ENCODE measurements around the gene VAMP4. TPM values are rescaled to one million over a fixed set of nuclear protein-coding genes. Genes with fewer than 3 reads are reported as not detected.
"Not testable (repeated sequence)": the region's sequence is repeated elsewhere in the genome, so short reads cannot be mapped to it uniquely, and the experiment has no call there.

Gene VAMP4
- total RNA-seq, 4 donors from 2014 or later, result 3.5 to 11.4 (median 6.3) TPM

GRCh38 chr1:171739656-171740055, 2.2 kb downstream of the VAMP4 start:
- DNase-seq, result no peak
- WGBS, 2 donors, result 51 to 55% methylated on average over 2 of the region's 2 CpGs
- Histone ChIP-seq H3K4me1 (peaks cover 15 to 40% (median 27%) of the 10 kb centered on the region in 3 donors), H3K36me3 (peaks cover 0 to 36% (median 8%) of the 10 kb centered on the region in 3 donors), H3K27ac (no peak overlapping the region), H3K9me3 (no peaks in the 10 kb centered on the region), H3K4me3 (no peak overlapping the region), H3K27me3 (no peaks in the 10 kb centered on the region)
- TF ChIP-seq POLR2A (IDR thresholded peaks at IDR 0.05), result no peak
- TF ChIP-seq CTCF (IDR thresholded peaks at IDR 0.05), result no peak
- intact Hi-C loops (cut with DNase I), result loop anchor here (5.0 kb wide), 1 partner anchor 43 kb away; the partner anchor contains the start of gene METTL13

- Histone ChIP-seq H3K27ac (no peak overlapping the region), H3K36me3 (peaks cover 0 to 39% (median 8%) of the 10 kb centered on the region in 3 donors), H3K4me3 (no peak overlapping the region), H3K9me3 (no peaks in the 10 kb centered on the region), H3K27me3 (no peaks in the 10 kb centered on the region), H3K4me1 (peaks cover 15 to 37% (median 25%) of the 10 kb centered on the region in 3 donors)
- no peak for DNase-seq
- no peak for TF ChIP-seq CTCF (IDR thresholded peaks at IDR 0.05)
- 72 to 79% methylated on average over 2 of the region's 2 CpGs for WGBS, 2 donors
- intact Hi-C loops (cut with DNase I), result no loop called here
These were observed 3.0 kb downstream of the VAMP4 start for GRCh38 chr1:171738911-171739310.

GRCh38 chr1:171736196-171736595, 5.7 kb downstream of the VAMP4 start:
- H3K4me1 ChIP-seq, result peaks cover 11 to 23% (median 17%) of the 10 kb centered on the region in 3 donors
- intact Hi-C loops (cut with DNase I), result no loop called here
- no peak overlapping the region for H3K4me3 ChIP-seq
- no peak for TF ChIP-seq CTCF (IDR thresholded peaks at IDR 0.05)
- TF ChIP-seq POLR2A (IDR thresholded peaks at IDR 0.05), result no peak
- H3K27me3 ChIP-seq, result no peaks in the 10 kb centered on the region
- H3K9me3 ChIP-seq, result no peaks in the 10 kb centered on the region
- WGBS, 2 donors, result 91 to 100% methylated on average over 2 of the region's 2 CpGs
- H3K36me3 ChIP-seq, result peaks cover 0 to 49% (median 8%) of the 10 kb centered on the region in 3 donors
- H3K27ac ChIP-seq, result no peak overlapping the region
- DNase-seq, result no peak

- no peak for DNase-seq
- Histone ChIP-seq H3K4me1 (no peaks in the 10 kb centered on the region), H3K36me3 (peaks cover 0 to 49% (median 0%) of the 10 kb centered on the region in 3 donors), H3K27ac (no peak overlapping the region), H3K9me3 (no peaks in the 10 kb centered on the region), H3K4me3 (no peak overlapping the region), H3K27me3 (no peaks in the 10 kb centered on the region)
- intact Hi-C loops (cut with DNase I), result no loop called here
- TF ChIP-seq CTCF (IDR thresholded peaks at IDR 0.05), result no peak
- no peak for TF ChIP-seq POLR2A (IDR thresholded peaks at IDR 0.05)
These were observed 11.8 kb downstream of the VAMP4 start for GRCh38 chr1:171730052-171730451.

- no peak overlapping the region for H3K27ac ChIP-seq
- peaks cover 0 to 48% (median 0%) of the 10 kb centered on the region in 3 donors for H3K36me3 ChIP-seq
- TF ChIP-seq POLR2A (IDR thresholded peaks at IDR 0.05), result no peak
- TF ChIP-seq CTCF (IDR thresholded peaks at IDR 0.05), result no peak
- H3K27me3 ChIP-seq, result no peaks in the 10 kb centered on the region
- no peak for DNase-seq
- no peak overlapping the region for H3K4me3 ChIP-seq
- peaks cover 0 to 15% (median 10%) of the 10 kb centered on the region in 3 donors for H3K9me3 ChIP-seq
- WGBS, 2 donors, result 84 to 92% methylated on average over 3 of the region's 3 CpGs
- intact Hi-C loops (cut with DNase I), result no loop called here
- H3K4me1 ChIP-seq, result no peaks in the 10 kb centered on the region
These were observed 14.1 kb downstream of the VAMP4 start for GRCh38 chr1:171727778-171728177.

- H3K4me1 ChIP-seq; H3K4me3 ChIP-seq; H3K27ac ChIP-seq; H3K27me3 ChIP-seq; intact Hi-C loops (cut with DNase I); DNase-seq: not testable (repeated sequence)
- 92 to 100% methylated on average over 4 of the region's 4 CpGs for WGBS, 2 donors
- peaks cover 0 to 51% (median 0%) of the 10 kb centered on the region in 3 donors for H3K36me3 ChIP-seq
- peaks cover 0 to 19% (median 12%) of the 10 kb centered on the region in 3 donors for H3K9me3 ChIP-seq
These were observed 18.7 kb downstream of the VAMP4 start for GRCh38 chr1:171723180-171723579.
